Trophoblast cell (in vitro differentiated cells and primary cell): ENCODE data around the gene CABP4.
A peak's percentile ranks its signal among the peaks of the same experiment; 100 is the strongest.

ENCODE experiments used
- DNase-seq, 2 donors: peaks; one replicate each; pipeline ENCODE4 v3.0.0-alpha.2; 2016
- H2AFZ ChIP-seq: 2 replicates; pipeline ENCODE4 v1.6.1; 2013; ENCODE audit warnings: low read length, moderate library complexity, mild to moderate bottlenecking; ENCODE audit not compliant: insufficient read depth, poor library complexity
- H2AK5ac ChIP-seq: 2 replicates; pipeline ENCODE4 v1.6.1; 2013; ENCODE audit warnings: mild to moderate bottlenecking, low read length
- H2BK120ac ChIP-seq: 2 replicates; pipeline ENCODE4 v1.6.1; 2013; ENCODE audit warnings: low read length, mild to moderate bottlenecking, moderate library complexity; ENCODE audit not compliant: insufficient read depth, poor library complexity
- H2BK12ac ChIP-seq: 2 replicates; pipeline ENCODE4 v1.6.1; 2013; ENCODE audit warnings: mild to moderate bottlenecking, low read length, moderate library complexity
- H2BK5ac ChIP-seq: 2 replicates; pipeline ENCODE4 v1.6.1; 2013; ENCODE audit warnings: low read length, low read depth, moderate library complexity, mild to moderate bottlenecking; ENCODE audit not compliant: poor library complexity
- H3K14ac ChIP-seq: 2 replicates; pipeline ENCODE4 v1.6.1; 2013; ENCODE audit warnings: mild to moderate bottlenecking, low read length
- H3K18ac ChIP-seq: 2 replicates; pipeline ENCODE4 v1.6.1; 2013; ENCODE audit warnings: mild to moderate bottlenecking, low read length
- H3K23ac ChIP-seq: 2 replicates; pipeline ENCODE4 v1.6.1; 2013; ENCODE audit warnings: low read length
- H3K27ac ChIP-seq: 2 replicates; pipeline ENCODE4 v1.5.1; 2013; ENCODE audit warnings: low read depth, mild to moderate bottlenecking, inconsistent platforms, low read length, moderate library complexity
- H3K27me3 ChIP-seq: 2 replicates; pipeline ENCODE4 v1.6.1; 2013; ENCODE audit warnings: inconsistent platforms, mild to moderate bottlenecking, low read length, moderate library complexity; ENCODE audit not compliant: insufficient read depth
- H3K36me3 ChIP-seq, 2 experiments: 1 replicate in 1 of 2; 2 replicates in 1 of 2; pipeline ENCODE4 v1.6.1; 2013; ENCODE audit warnings: low read length in 2 of 2, mild to moderate bottlenecking in 2 of 2, moderate library complexity in 1 of 2; ENCODE audit not compliant: insufficient read depth in 2 of 2, control insufficient read depth in 1 of 2
- H3K4ac ChIP-seq: 2 replicates; pipeline ENCODE4 v1.6.1; 2013; ENCODE audit warnings: low read depth, mild to moderate bottlenecking, low read length, moderate library complexity
- H3K4me1 ChIP-seq, 2 experiments: 1 replicate in 1 of 2; 2 replicates in 1 of 2; pipeline ENCODE4 v1.6.1; 2013; ENCODE audit warnings: low read length in 2 of 2, mild to moderate bottlenecking in 2 of 2, moderate library complexity in 1 of 2; ENCODE audit not compliant: insufficient read depth in 2 of 2, control insufficient read depth in 1 of 2
- H3K4me2 ChIP-seq: 2 replicates; pipeline ENCODE4 v1.6.1; 2013; ENCODE audit warnings: inconsistent platforms, mild to moderate bottlenecking, low read length, moderate library complexity
- H3K4me3 ChIP-seq: 2 replicates; pipeline ENCODE4 v1.5.1; 2013; ENCODE audit warnings: mild to moderate bottlenecking, low read depth, low read length, inconsistent platforms
- H3K79me1 ChIP-seq: one replicate; pipeline ENCODE4 v1.6.1; 2013; ENCODE audit warnings: low read length
- H3K79me2 ChIP-seq: 2 replicates; pipeline ENCODE4 v1.6.1; 2013; ENCODE audit warnings: low read length, mild to moderate bottlenecking; ENCODE audit not compliant: control insufficient read depth, insufficient read depth, poor library complexity
- H3K9ac ChIP-seq: 2 replicates; pipeline ENCODE4 v1.6.1; 2013; ENCODE audit warnings: mild to moderate bottlenecking, low read length
- H3K9me3 ChIP-seq: 2 replicates; pipeline ENCODE4 v1.6.1; 2013; ENCODE audit warnings: low read depth, mild to moderate bottlenecking, control low read depth, inconsistent platforms, low read length; ENCODE audit not compliant: insufficient read depth
- H4K12ac ChIP-seq: 2 replicates; pipeline ENCODE4 v1.6.1; 2013; ENCODE audit warnings: low read depth, mild to moderate bottlenecking, low read length, moderate library complexity
- H4K8ac ChIP-seq: 2 replicates; pipeline ENCODE4 v1.6.1; 2013; ENCODE audit warnings: low read depth, mild to moderate bottlenecking, low read length, moderate library complexity
- H4K91ac ChIP-seq: one replicate; pipeline ENCODE4 v1.6.1; 2013; ENCODE audit warnings: low read depth, mild to moderate bottlenecking, low read length, moderate library complexity
- WGBS: extraction: QIAGEN DNeasy Blood & Tissue Kit; methylation state at CpG from one replicate; pipeline ENCODE4 v1.1.7; 2013; ENCODE audit warnings: missing lambda C conversion rate; ENCODE audit not compliant: insufficient read length, insufficient coverage; ENCODE audit errors: extremely low coverage; 5-methylcytosine and 5-hydroxymethylcytosine counted together

CABP4 gene

GRCh38 chr11:67418476-67419281, 36.5 kb upstream of the CABP4 start:
- no peaks in the 10 kb centered on the region for H3K36me3 ChIP-seq
- H3K23ac ChIP-seq: no peak overlapping the region
- H3K4me1 ChIP-seq: peaks cover 12 to 16% of the 10 kb centered on the region in 2 experiments
- H4K8ac ChIP-seq: no peak overlapping the region
- H2BK12ac ChIP-seq: no peak overlapping the region
- H3K4me2 ChIP-seq: no peak overlapping the region
- no peak overlapping the region for H2AK5ac ChIP-seq
- peaks cover 2% of the 10 kb centered on the region for H3K9me3 ChIP-seq
- H4K12ac ChIP-seq: no peak overlapping the region
- H4K91ac ChIP-seq: no peak overlapping the region
- H3K9ac ChIP-seq: no peak overlapping the region
- H3K14ac ChIP-seq: no peak overlapping the region
- no peak overlapping the region for H3K27ac ChIP-seq
- peaks cover 5% of the 10 kb centered on the region for H3K27me3 ChIP-seq
- no peak overlapping the region for H2BK120ac ChIP-seq
- WGBS: no CpG with 5 or more reads among the region's 26 CpGs
- H3K79me2 ChIP-seq: peaks cover 2% of the 10 kb centered on the region
- no peak overlapping the region for H3K18ac ChIP-seq
- no peak for DNase-seq
- no peak overlapping the region for H2BK5ac ChIP-seq
- no peak overlapping the region for H2AFZ ChIP-seq
- no peak overlapping the region for H3K4ac ChIP-seq
- H3K79me1 ChIP-seq: peaks cover 2% of the 10 kb centered on the region
- H3K4me3 ChIP-seq: no peak overlapping the region

- H2AFZ ChIP-seq: no peak overlapping the region
- no peaks in the 10 kb centered on the region for H3K36me3 ChIP-seq
- H3K4me3 ChIP-seq: no peak overlapping the region
- H4K12ac ChIP-seq: no peak overlapping the region
- no peak overlapping the region for H3K4me2 ChIP-seq
- no peak overlapping the region for H3K27ac ChIP-seq
- H2BK12ac ChIP-seq: no peak overlapping the region
- DNase-seq: no peak
- H2BK120ac ChIP-seq: no peak overlapping the region
- H3K4ac ChIP-seq: no peak overlapping the region
- H4K8ac ChIP-seq: no peak overlapping the region
- no peak overlapping the region for H3K14ac ChIP-seq
- no peak overlapping the region for H3K18ac ChIP-seq
- peaks cover 2% of the 10 kb centered on the region for H3K79me2 ChIP-seq
- no CpG with 5 or more reads among the region's 21 CpGs for WGBS
- H2AK5ac ChIP-seq: no peak overlapping the region
- H3K9me3 ChIP-seq: peaks cover 2% of the 10 kb centered on the region
- no peak overlapping the region for H2BK5ac ChIP-seq
- peaks cover 5% of the 10 kb centered on the region for H3K27me3 ChIP-seq
- H3K4me1 ChIP-seq: peaks cover 12 to 16% of the 10 kb centered on the region in 2 experiments
- peaks cover 2% of the 10 kb centered on the region for H3K79me1 ChIP-seq
- no peak overlapping the region for H3K9ac ChIP-seq
- no peak overlapping the region for H4K91ac ChIP-seq
- H3K23ac ChIP-seq: no peak overlapping the region
Observed at GRCh38 chr11:67419325-67420049, 35.7 kb upstream of the CABP4 start.

- no CpG with 5 or more reads among the region's 15 CpGs for WGBS
- H3K18ac ChIP-seq: peak overlapping the region; percentile 51
- DNase-seq: no peak
Observed at GRCh38 chr11:67420147-67420645, 35.0 kb upstream of the CABP4 start.

GRCh38 chr11:67420646-67421429, 34.3 kb upstream of the CABP4 start:
- Histone ChIP-seq H3K4me2 (peak overlapping the region; percentile 98), H2BK12ac (peak overlapping the region; percentile 28), H4K91ac (peak overlapping the region; percentile 52), H3K18ac (peak overlapping the region; percentile 68), H2BK5ac (peak overlapping the region; percentile 31), H3K14ac (peak overlapping the region; percentile 91), H2AFZ (peak overlapping the region; percentile 92), H2AK5ac (peak overlapping the region; percentile 88), H3K4ac (peak overlapping the region; percentile 39), H3K4me1 (peaks cover 12 to 14% of the 10 kb centered on the region in 2 experiments), H3K79me2 (peaks cover 2% of the 10 kb centered on the region), H3K9me3 (peaks cover 2% of the 10 kb centered on the region), H3K23ac (no peak overlapping the region), H2BK120ac (no peak overlapping the region), H3K4me3 (peak overlapping the region; percentile 74), H4K12ac (peak overlapping the region; percentile 72), H3K27ac (peak overlapping the region; percentile 69), H3K36me3 (no peaks in the 10 kb centered on the region), H3K9ac (peak overlapping the region; percentile 69), H4K8ac (peak overlapping the region; percentile 91), H3K27me3 (no peaks in the 10 kb centered on the region), H3K79me1 (peaks cover 2% of the 10 kb centered on the region)
- DNase-seq: peak; percentile 95 to 98
- WGBS: no CpG with 5 or more reads among the region's 97 CpGs

More at GRCh38 chr11:67420147-67420645, 35.0 kb upstream of the CABP4 start:
- H2AFZ ChIP-seq: peak overlapping the region; percentile 92
- peak overlapping the region; percentile 8 for H4K91ac ChIP-seq
- H2BK12ac ChIP-seq: no peak overlapping the region
- H3K4me2 ChIP-seq: peak overlapping the region; percentile 98
- no peaks in the 10 kb centered on the region for H3K36me3 ChIP-seq
- H3K9me3 ChIP-seq: peaks cover 2% of the 10 kb centered on the region
- H2BK5ac ChIP-seq: no peak overlapping the region
- H3K27me3 ChIP-seq: peaks cover 1% of the 10 kb centered on the region
- peak overlapping the region; percentile 69 for H3K27ac ChIP-seq
- peak overlapping the region; percentile 72 for H4K8ac ChIP-seq
- H4K12ac ChIP-seq: peak overlapping the region; percentile 47
- H3K79me2 ChIP-seq: peaks cover 2% of the 10 kb centered on the region
- H3K9ac ChIP-seq: peak overlapping the region; percentile 39
- peaks cover 2% of the 10 kb centered on the region for H3K79me1 ChIP-seq
- H3K4ac ChIP-seq: peak overlapping the region; percentile 16
- H3K4me1 ChIP-seq: peaks cover 12 to 16% of the 10 kb centered on the region in 2 experiments
- H3K14ac ChIP-seq: peak overlapping the region; percentile 45
- peak overlapping the region; percentile 88 for H2AK5ac ChIP-seq
- H3K23ac ChIP-seq: no peak overlapping the region
- H2BK120ac ChIP-seq: no peak overlapping the region
- H3K4me3 ChIP-seq: peak overlapping the region; percentile 74
